HPDE6-E6E7 (cell line): ENCODE measurements around the gene CCDC13.

ENCODE experiments used
- DNase-seq: peaks from one replicate; pipeline ENCODE4 v3.0.0; 2011; ENCODE audit warnings: missing footprints; ENCODE audit errors: extremely low spot score

CCDC13 gene

GRCh38 chr3:42796332-42796885 lies 23.4 kb upstream of the CCDC13 start:
- DNase-seq = no peak

GRCh38 chr3:42795621-42796181 lies 22.6 kb upstream of the CCDC13 start:
- no peak for DNase-seq

GRCh38 chr3:42790714-42791229 lies 17.7 kb upstream of the CCDC13 start:
- DNase-seq = no peak

GRCh38 chr3:42786631-42787030 lies 13.6 kb upstream of the CCDC13 start:
- no peak for DNase-seq

- no peak for DNase-seq
These were observed 13.2 kb upstream of the CCDC13 start for GRCh38 chr3:42786212-42786611.

- DNase-seq = no peak
These were observed 8.0 kb upstream of the CCDC13 start for GRCh38 chr3:42780892-42781700.

GRCh38 chr3:42780398-42780797 lies 7.3 kb upstream of the CCDC13 start:
- DNase-seq = no peak

- DNase-seq = no peak
These were observed 5.6 kb upstream of the CCDC13 start for GRCh38 chr3:42778644-42779043.

GRCh38 chr3:42773409-42773751 lies 327 bp upstream of the CCDC13 start:
- no peak for DNase-seq

- no peak for DNase-seq
These were observed 1.8 kb downstream of the CCDC13 start for GRCh38 chr3:42771271-42771670.

GRCh38 chr3:42769477-42770131 lies 3.4 kb downstream of the CCDC13 start:
- no peak for DNase-seq

- DNase-seq = no peak
These were observed 8.3 kb downstream of the CCDC13 start for GRCh38 chr3:42764561-42765295.

GRCh38 chr3:42764115-42764514 lies 8.9 kb downstream of the CCDC13 start:
- no peak for DNase-seq

- no peak for DNase-seq
These were observed 10.0 kb downstream of the CCDC13 start for GRCh38 chr3:42763021-42763420.

- DNase-seq = no peak
These were observed 10.9 kb downstream of the CCDC13 start for GRCh38 chr3:42762046-42762724.

GRCh38 chr3:42758126-42758525 lies 14.9 kb downstream of the CCDC13 start:
- no peak for DNase-seq

GRCh38 chr3:42756681-42757213 lies 16.3 kb downstream of the CCDC13 start:
- DNase-seq = no peak

- no peak for DNase-seq
These were observed 17.1 kb downstream of the CCDC13 start for GRCh38 chr3:42755681-42756578.

- no peak for DNase-seq
These were observed 19.3 kb downstream of the CCDC13 start for GRCh38 chr3:42753757-42754156.

GRCh38 chr3:42752961-42753360 lies 20.1 kb downstream of the CCDC13 start:
- DNase-seq = no peak
